Esophagus squamous epithelium (tissue), 4 donors: ENCODE results near the gene RBBP4.

ENCODE experiments used
- POLR2A ChIP-seq, 4 donors: fragments of 450-650 bp; IDR thresholded peaks; one replicate each; pipeline ENCODE4 v1.6.1; 2017; ENCODE audit warnings: antibody characterized with exemption in 4 of 4, mild to moderate bottlenecking in 4 of 4, moderate library complexity in 3 of 4
- TF ChIP-seq, protein P1 (sequence below), 6 experiments: fragments of 450-650 bp in 4 of 6; fragments of 200-600 bp in 2 of 6; sonication (generic) in 2 of 6; IDR thresholded peaks; one replicate each; pipeline ENCODE4 v1.5.1; 2016 to 2019; ENCODE audit warnings: antibody characterized with exemption in 6 of 6, mild to moderate bottlenecking in 4 of 6, moderate library complexity in 4 of 6

DNA sequence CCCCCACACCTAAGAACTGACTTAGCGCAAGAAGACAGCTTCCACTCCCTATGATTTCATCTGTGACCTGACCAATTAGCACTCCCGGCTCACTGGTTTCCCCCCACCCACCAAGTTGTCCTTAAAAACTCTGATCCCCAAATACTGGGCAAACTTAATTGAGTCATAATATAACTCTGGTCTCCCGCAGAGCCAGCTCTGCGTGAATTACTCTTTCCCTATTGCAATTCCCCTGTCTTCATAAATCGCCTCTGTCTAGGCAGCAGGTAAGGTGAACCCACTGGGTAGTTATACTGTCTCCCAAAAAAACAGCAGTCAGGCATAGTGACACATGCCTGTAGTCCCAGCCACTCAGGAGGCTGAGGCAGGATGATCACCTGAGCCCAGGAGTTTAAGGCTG lies 37.5 kb upstream of the RBBP4 start:
- TF ChIP-seq, protein P1, sequence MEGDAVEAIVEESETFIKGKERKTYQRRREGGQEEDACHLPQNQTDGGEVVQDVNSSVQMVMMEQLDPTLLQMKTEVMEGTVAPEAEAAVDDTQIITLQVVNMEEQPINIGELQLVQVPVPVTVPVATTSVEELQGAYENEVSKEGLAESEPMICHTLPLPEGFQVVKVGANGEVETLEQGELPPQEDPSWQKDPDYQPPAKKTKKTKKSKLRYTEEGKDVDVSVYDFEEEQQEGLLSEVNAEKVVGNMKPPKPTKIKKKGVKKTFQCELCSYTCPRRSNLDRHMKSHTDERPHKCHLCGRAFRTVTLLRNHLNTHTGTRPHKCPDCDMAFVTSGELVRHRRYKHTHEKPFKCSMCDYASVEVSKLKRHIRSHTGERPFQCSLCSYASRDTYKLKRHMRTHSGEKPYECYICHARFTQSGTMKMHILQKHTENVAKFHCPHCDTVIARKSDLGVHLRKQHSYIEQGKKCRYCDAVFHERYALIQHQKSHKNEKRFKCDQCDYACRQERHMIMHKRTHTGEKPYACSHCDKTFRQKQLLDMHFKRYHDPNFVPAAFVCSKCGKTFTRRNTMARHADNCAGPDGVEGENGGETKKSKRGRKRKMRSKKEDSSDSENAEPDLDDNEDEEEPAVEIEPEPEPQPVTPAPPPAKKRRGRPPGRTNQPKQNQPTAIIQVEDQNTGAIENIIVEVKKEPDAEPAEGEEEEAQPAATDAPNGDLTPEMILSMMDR (IDR thresholded peaks at IDR 0.05) = no peak
- TF ChIP-seq POLR2A (IDR thresholded peaks at IDR 0.05) = no peak
